Head of caudate nucleus (tissue), 42 donors: Measurements from ENCODE around the gene MORN4.
"Not testable (repeated sequence)": the region's sequence is repeated elsewhere in the genome, so short reads cannot be mapped to it uniquely, and the experiment has no call there.

Experiments used
- DNase-seq, 42 donors: peaks; one replicate each; pipeline versions ENCODE4 v3.0.0 to v3.0.0-alpha.2; 2020 to 2021; ENCODE audit warnings: mixed read lengths in 7 of 42
- intact Hi-C: fragments of 100-400 bp; cut with DNase I; formaldehyde crosslinking; loops from one replicate; pipeline ENCODE4 v1.15.0; 2022

MORN4 gene

GRCh38 chr10:97580421-97581367, 52.6 kb downstream of the MORN4 start:
- intact Hi-C loops, result no loop called here
- DNase-seq, result no peak

- intact Hi-C loops, result no loop called here
- no peak for DNase-seq
Measured at GRCh38 chr10:97578171-97578844, 55.0 kb downstream of the MORN4 start.

- intact Hi-C loops, result no loop called here
- DNase-seq, result no peak
Measured at GRCh38 chr10:97577701-97578100, 55.6 kb downstream of the MORN4 start.

GRCh38 chr10:97576487-97576886, 56.8 kb downstream of the MORN4 start:
- DNase-seq, intact Hi-C loops: not testable (repeated sequence)

GRCh38 chr10:97575127-97575668, 58.1 kb downstream of the MORN4 start:
- no peak for DNase-seq
- intact Hi-C loops, result no loop called here

GRCh38 chr10:97574374-97575126, 58.8 kb downstream of the MORN4 start:
- intact Hi-C loops, result loop anchor here (5.0 kb wide), 1 partner anchor 33 kb away; no protein-coding TSS in a partner anchor
- DNase-seq, result peak in 38 of 42 donors; percentile 22 to 84 (median 56)

- no peak for DNase-seq
- intact Hi-C loops, result loop anchor here (5.0 kb wide), 1 partner anchor 34 kb away; no protein-coding TSS in a partner anchor
Measured at GRCh38 chr10:97573672-97574071, 59.6 kb downstream of the MORN4 start.

- no peak for DNase-seq
- intact Hi-C loops, result loop anchor here (5.0 kb wide), 1 partner anchor 34 kb away; no protein-coding TSS in a partner anchor
Measured at GRCh38 chr10:97573021-97573420, 60.3 kb downstream of the MORN4 start.

GRCh38 chr10:97572214-97572989, 60.9 kb downstream of the MORN4 start, which contains the start of gene ANKRD2:
Gene ANKRD2 (plus strand): TSS chr10:97572779. CDS start chr10:97572789, 10 bp downstream.
- intact Hi-C loops, result loop anchor here (5.0 kb wide), 1 partner anchor 35 kb away; no protein-coding TSS in a partner anchor
- DNase-seq, result peak; percentile 67 to 93 (median 86)

- peak in 35 of 42 donors; percentile 38 to 90 (median 64) for DNase-seq
- intact Hi-C loops, result loop anchor here (5.0 kb wide), 1 partner anchor 36 kb away; no protein-coding TSS in a partner anchor
Measured at GRCh38 chr10:97571622-97572021, 61.7 kb downstream of the MORN4 start.

GRCh38 chr10:97570789-97571471, 62.4 kb downstream of the MORN4 start:
- intact Hi-C loops, result loop anchor here (5.0 kb wide), 1 partner anchor 36 kb away; no protein-coding TSS in a partner anchor
- DNase-seq, result peak in 7 of 42 donors; percentile 18 to 43 (median 22)

- no peak for DNase-seq
- intact Hi-C loops, result loop anchor here (5.0 kb wide), 1 partner anchor 37 kb away; no protein-coding TSS in a partner anchor
Measured at GRCh38 chr10:97570146-97570788, 63.0 kb downstream of the MORN4 start.

GRCh38 chr10:97567891-97568290, 65.4 kb downstream of the MORN4 start:
- intact Hi-C loops, result no loop called here
- DNase-seq, result no peak

- intact Hi-C loops, result no loop called here
Measured at GRCh38 chr10:97566336-97566996, 66.8 kb downstream of the MORN4 start.

GRCh38 chr10:97564776-97565175, 68.5 kb downstream of the MORN4 start:
- intact Hi-C loops, result no loop called here
- DNase-seq, result no peak

More at GRCh38 chr10:97566336-97566996, 66.8 kb downstream of the MORN4 start:
- DNase-seq, result no peak
